Measurements from ENCODE around the gene AUTS2.

DNA sequence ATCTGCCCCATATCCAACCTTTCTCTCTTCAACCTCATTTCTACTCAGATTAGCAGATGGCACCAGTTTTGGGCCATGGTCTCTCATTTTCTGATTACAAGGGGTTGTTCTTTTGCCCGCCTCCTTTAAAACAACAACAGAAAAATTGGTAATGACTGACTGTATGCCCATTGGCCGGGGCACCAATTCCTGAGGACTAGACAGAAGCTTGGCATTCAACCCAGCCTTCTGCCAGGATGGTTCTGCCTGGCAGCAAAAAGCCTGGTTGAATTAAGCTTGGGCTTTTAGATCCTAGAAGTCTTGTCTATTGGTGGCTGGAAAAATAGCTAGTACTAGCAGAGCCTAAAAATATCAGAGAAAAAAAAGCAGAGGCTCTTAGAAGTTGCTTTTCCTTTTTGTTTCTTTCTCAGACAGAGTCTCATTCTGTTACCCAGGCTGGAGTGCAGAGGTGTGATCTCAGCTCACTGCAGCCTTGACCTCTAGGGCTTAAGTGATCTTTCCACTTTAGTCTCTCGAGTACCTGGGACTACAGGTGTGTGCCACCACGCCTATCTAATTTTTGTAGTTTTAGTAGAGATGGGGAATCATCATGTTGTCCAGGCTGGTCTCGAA is 402.6 kb downstream of the AUTS2 start:
- TF ChIP-seq, protein P1, sequence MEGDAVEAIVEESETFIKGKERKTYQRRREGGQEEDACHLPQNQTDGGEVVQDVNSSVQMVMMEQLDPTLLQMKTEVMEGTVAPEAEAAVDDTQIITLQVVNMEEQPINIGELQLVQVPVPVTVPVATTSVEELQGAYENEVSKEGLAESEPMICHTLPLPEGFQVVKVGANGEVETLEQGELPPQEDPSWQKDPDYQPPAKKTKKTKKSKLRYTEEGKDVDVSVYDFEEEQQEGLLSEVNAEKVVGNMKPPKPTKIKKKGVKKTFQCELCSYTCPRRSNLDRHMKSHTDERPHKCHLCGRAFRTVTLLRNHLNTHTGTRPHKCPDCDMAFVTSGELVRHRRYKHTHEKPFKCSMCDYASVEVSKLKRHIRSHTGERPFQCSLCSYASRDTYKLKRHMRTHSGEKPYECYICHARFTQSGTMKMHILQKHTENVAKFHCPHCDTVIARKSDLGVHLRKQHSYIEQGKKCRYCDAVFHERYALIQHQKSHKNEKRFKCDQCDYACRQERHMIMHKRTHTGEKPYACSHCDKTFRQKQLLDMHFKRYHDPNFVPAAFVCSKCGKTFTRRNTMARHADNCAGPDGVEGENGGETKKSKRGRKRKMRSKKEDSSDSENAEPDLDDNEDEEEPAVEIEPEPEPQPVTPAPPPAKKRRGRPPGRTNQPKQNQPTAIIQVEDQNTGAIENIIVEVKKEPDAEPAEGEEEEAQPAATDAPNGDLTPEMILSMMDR (IDR thresholded peaks at IDR 0.05) = no peak
- TF ChIP-seq POLR2AphosphoS5 (IDR thresholded peaks at IDR 0.05) = no peak
- TF ChIP-seq POLR2A (IDR thresholded peaks at IDR 0.05) = no peak

Data from breast epithelium (tissue), 3 donors.